Suprapubic skin (tissue), 4 donors: ENCODE results near the gene ZNF184. TPM values are rescaled to one million over a fixed set of nuclear protein-coding genes. Genes with fewer than 3 reads are reported as not detected.

Source experiments
- DNase-seq, 2 donors: peaks; one replicate each; pipeline ENCODE4 v3.0.0-alpha.2; 2019; ENCODE audit warnings: low spot score in 2 of 2
- H3K27ac ChIP-seq: fragments of 200-600 bp; sonication (generic); one replicate; pipeline ENCODE4 v1.5.1; 2019
- H3K27me3 ChIP-seq: fragments of 200-600 bp; sonication (generic); one replicate; pipeline ENCODE4 v1.5.1; 2019
- H3K36me3 ChIP-seq: fragments of 200-600 bp; sonication (generic); one replicate; pipeline ENCODE4 v1.5.1; 2019
- H3K4me1 ChIP-seq: fragments of 200-600 bp; sonication (generic); one replicate; pipeline ENCODE4 v1.5.1; 2019
- H3K4me3 ChIP-seq: fragments of 200-600 bp; sonication (generic); one replicate; pipeline ENCODE4 v1.5.1; 2019; ENCODE audit warnings: mild to moderate bottlenecking
- H3K9me3 ChIP-seq: fragments of 200-600 bp; sonication (generic); one replicate; pipeline ENCODE4 v1.5.1; 2019
- EP300 ChIP-seq: sonication (generic); formaldehyde crosslinking; IDR thresholded peaks from one replicate; pipeline ENCODE4 v1.6.1; 2017; ENCODE audit warnings: antibody characterized with exemption
- POLR2A ChIP-seq, 2 donors: fragments of 450-650 bp; IDR thresholded peaks; one replicate each; pipeline ENCODE4 v1.6.1; 2017; ENCODE audit warnings: antibody characterized with exemption in 2 of 2, mild to moderate bottlenecking in 2 of 2, moderate library complexity in 2 of 2
- POLR2AphosphoS5 ChIP-seq, 3 donors: sonication (generic); formaldehyde crosslinking; IDR thresholded peaks; one replicate each; pipeline ENCODE4 v1.6.1; 2017; ENCODE audit warnings: antibody characterized with exemption in 3 of 3
- WGBS: methylation state at CpG from one replicate; pipeline ENCODE4 v1.1.5; 2018; 5-methylcytosine and 5-hydroxymethylcytosine counted together
- total RNA-seq, 4 donors: library from RNA; depleted of rRNA; stranded (reverse); fragments of >200 nt; gene quantifications; one replicate each; pipeline ENCODE4 v1.1.0, GENCODE V29; 2016
- TF ChIP-seq, protein P1 (sequence below), 2 donors: fragments of 200-600 bp in 1 of 2; fragments of 450-650 bp in 1 of 2; sonication (generic) in 1 of 2; IDR thresholded peaks; one replicate each; pipeline ENCODE4 v1.5.1; 2016 to 2019; ENCODE audit warnings: antibody characterized with exemption in 2 of 2, mild to moderate bottlenecking in 1 of 2, moderate library complexity in 1 of 2

ZNF184 gene
- total RNA-seq, 4 donors from 2014 or later = 6.3 to 14.2 (median 10.5) TPM

DNA sequence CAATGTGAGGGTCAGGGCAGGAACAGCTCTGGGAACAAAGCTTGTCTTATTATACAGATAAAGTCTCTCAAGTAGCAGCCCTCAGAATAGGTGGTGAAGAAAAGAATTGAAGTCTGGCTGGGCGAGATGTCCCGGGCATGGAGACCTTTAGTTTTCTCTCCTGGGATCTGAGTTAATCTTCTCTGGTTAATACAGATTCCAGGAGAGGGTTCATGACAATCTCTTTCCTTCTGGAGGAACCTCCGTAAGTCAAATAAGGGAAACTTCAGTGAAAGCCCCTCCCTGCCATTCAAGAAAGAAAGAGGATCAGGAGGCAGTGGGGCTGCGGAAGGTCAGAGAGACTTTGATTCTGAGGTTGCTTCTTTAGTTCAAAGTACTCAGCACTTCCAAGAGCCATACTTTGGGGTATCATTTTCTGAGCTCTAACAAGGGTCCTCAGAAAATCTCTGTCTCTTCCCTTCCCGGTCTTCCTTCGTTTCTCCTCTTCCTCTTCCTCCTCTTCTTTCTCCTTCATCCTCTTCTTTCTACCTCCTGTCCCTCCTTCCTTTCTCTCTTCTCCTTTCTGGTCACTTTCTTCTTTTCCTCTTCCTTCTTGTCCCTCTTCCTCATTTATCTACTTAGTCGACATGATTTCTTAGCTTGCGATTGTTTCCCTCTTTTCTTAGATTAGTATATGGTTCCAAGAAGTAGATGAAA is 4.6 kb upstream of the ZNF184 start:
- TF ChIP-seq, protein P1, sequence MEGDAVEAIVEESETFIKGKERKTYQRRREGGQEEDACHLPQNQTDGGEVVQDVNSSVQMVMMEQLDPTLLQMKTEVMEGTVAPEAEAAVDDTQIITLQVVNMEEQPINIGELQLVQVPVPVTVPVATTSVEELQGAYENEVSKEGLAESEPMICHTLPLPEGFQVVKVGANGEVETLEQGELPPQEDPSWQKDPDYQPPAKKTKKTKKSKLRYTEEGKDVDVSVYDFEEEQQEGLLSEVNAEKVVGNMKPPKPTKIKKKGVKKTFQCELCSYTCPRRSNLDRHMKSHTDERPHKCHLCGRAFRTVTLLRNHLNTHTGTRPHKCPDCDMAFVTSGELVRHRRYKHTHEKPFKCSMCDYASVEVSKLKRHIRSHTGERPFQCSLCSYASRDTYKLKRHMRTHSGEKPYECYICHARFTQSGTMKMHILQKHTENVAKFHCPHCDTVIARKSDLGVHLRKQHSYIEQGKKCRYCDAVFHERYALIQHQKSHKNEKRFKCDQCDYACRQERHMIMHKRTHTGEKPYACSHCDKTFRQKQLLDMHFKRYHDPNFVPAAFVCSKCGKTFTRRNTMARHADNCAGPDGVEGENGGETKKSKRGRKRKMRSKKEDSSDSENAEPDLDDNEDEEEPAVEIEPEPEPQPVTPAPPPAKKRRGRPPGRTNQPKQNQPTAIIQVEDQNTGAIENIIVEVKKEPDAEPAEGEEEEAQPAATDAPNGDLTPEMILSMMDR (IDR thresholded peaks at IDR 0.05) = no peak
- no peak for TF ChIP-seq POLR2AphosphoS5 (IDR thresholded peaks at IDR 0.05)
- TF ChIP-seq POLR2A (IDR thresholded peaks at IDR 0.05) = no peak
- TF ChIP-seq EP300 = no peak
- H3K36me3 ChIP-seq = no peaks in the 10 kb centered on the region
- no peaks in the 10 kb centered on the region for H3K27me3 ChIP-seq
- peaks cover 19% of the 10 kb centered on the region for H3K4me1 ChIP-seq
- no peaks in the 10 kb centered on the region for H3K9me3 ChIP-seq
- peak overlapping the region; percentile 85 for H3K4me3 ChIP-seq
- WGBS = 66% methylated on average over 8 of the region's 8 CpGs
- no peak for DNase-seq
- no peak overlapping the region for H3K27ac ChIP-seq

DNA sequence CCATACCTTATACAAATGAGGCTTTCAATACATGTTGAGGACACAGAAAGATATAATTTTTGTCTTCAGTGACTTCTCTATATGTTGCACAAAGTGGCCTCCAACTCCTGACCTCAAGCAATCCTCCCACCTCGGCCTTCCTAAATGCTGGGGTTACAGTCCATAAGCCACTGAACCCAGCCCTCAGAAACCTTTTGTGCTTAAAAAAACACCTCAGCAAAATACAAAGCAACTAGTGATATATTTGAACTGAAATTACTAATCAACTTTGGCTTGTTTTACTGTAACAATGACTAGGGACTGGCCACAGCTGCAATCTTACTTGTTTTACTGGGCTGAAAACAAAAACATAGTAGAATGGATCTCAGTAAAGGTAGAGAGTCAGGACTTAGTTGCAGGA is 3.2 kb upstream of the ZNF184 start:
- Histone ChIP-seq H3K4me1 (peaks cover 31% of the 10 kb centered on the region), H3K27me3 (no peaks in the 10 kb centered on the region), H3K4me3 (no peak overlapping the region), H3K36me3 (no peaks in the 10 kb centered on the region), H3K27ac (no peak overlapping the region), H3K9me3 (no peaks in the 10 kb centered on the region)
- TF ChIP-seq EP300 (no peak), POLR2A (IDR thresholded peaks at IDR 0.05) (no peak)
- 95% methylated on average over 1 of the region's 1 CpG for WGBS
- DNase-seq = no peak

DNA sequence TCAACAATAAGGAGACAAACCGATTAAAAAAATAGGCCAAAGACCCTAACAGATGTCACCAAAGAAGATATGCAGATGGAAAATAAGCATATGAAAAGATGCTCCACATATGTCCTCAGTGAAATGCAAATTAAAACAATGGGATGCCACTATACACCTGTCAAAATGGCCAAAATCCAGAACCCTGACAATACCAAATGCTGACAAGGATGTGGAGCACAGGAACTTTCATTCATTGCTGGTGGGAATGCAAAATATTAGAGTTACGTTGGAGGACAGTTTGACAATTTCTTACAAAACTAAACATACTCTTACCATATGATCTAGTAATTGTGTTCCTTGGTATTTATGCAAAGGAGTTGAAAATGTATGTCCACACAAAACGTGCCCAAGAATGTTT is 1.8 kb upstream of the ZNF184 start:
- H3K4me3 ChIP-seq = no peak overlapping the region
- H3K27ac ChIP-seq = no peak overlapping the region
- WGBS = 87% methylated on average over 3 of the region's 3 CpGs
- no peaks in the 10 kb centered on the region for H3K36me3 ChIP-seq
- H3K4me1 ChIP-seq = peaks cover 35% of the 10 kb centered on the region
- H3K9me3 ChIP-seq = no peaks in the 10 kb centered on the region
- H3K27me3 ChIP-seq = no peaks in the 10 kb centered on the region
- TF ChIP-seq EP300 (no peak), POLR2AphosphoS5 (IDR thresholded peaks at IDR 0.05) (no peak), POLR2A (IDR thresholded peaks at IDR 0.05) (no peak)
- TF ChIP-seq, protein P1 (IDR thresholded peaks at IDR 0.05) = no peak
- no peak for DNase-seq

DNA sequence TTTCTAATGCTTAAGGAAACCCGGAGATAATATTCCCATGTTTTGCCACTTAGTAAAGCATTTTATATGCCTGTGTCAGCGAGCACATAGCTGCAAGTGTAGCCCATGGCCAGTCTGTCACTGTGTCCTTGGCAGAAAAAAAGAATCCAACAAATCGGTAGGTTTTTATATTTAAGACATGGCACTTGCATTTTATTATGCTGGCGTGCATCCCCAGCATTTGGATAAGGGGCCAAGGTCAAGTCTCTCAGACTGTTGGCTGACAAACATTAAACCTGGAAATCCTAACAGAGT is 1.2 kb upstream of the ZNF184 start:
- no peak for DNase-seq
- Histone ChIP-seq H3K36me3 (peaks cover under 1% of the 10 kb centered on the region), H3K9me3 (no peaks in the 10 kb centered on the region), H3K4me1 (peaks cover 35% of the 10 kb centered on the region), H3K27me3 (no peaks in the 10 kb centered on the region), H3K4me3 (no peak overlapping the region), H3K27ac (no peak overlapping the region)
- TF ChIP-seq POLR2AphosphoS5 (IDR thresholded peaks at IDR 0.05) (no peak), EP300 (no peak), POLR2A (IDR thresholded peaks at IDR 0.05) (no peak)
- TF ChIP-seq, protein P1 (IDR thresholded peaks at IDR 0.05) = no peak
- 89% methylated on average over 4 of the region's 4 CpGs for WGBS

DNA sequence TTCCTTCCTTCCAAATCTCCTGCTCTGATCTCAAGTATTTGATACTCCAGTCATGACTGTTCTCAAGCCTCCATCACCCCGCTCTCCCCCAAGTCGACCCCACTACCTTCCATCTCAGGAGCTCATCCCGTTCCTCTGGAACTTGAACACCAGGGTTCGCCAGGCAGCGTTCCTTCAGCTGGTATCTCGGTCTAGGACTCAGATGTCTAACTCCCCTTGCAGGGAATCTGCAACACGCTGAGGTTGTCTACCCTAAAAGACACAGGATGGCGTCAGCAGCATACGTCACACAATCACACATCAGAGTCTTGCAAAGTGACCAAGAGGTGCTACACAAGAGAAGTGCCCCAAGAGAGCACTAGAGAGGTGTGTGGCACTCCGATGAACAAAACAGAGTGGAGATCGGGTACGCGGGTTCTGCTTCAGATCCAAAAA is 706 bp downstream of the ZNF184 start:
- TF ChIP-seq, protein P1 (IDR thresholded peaks at IDR 0.05) = no peak
- TF ChIP-seq POLR2A (IDR thresholded peaks at IDR 0.05) (no peak), POLR2AphosphoS5 (IDR thresholded peaks at IDR 0.05) (no peak), EP300 (no peak)
- Histone ChIP-seq H3K27me3 (no peaks in the 10 kb centered on the region), H3K4me3 (peak overlapping the region; percentile 90), H3K9me3 (no peaks in the 10 kb centered on the region), H3K36me3 (peaks cover 12% of the 10 kb centered on the region), H3K4me1 (peaks cover 23% of the 10 kb centered on the region), H3K27ac (peak overlapping the region; percentile 86)
- no peak for DNase-seq
- WGBS = 2% methylated on average over 9 of the region's 13 CpGs
